GM18508 (cell line): ENCODE measurements around the gene TSHZ2.

Experiments used
- ATAC-seq: cut with Tn5 transposase; IDR thresholded peaks from one replicate; pipeline ENCODE4 v1.9.1; 2021; ENCODE audit warnings: moderate number of reproducible peaks; ENCODE audit not compliant: insufficient read depth, unreplicated experiment

Gene TSHZ2

DNA sequence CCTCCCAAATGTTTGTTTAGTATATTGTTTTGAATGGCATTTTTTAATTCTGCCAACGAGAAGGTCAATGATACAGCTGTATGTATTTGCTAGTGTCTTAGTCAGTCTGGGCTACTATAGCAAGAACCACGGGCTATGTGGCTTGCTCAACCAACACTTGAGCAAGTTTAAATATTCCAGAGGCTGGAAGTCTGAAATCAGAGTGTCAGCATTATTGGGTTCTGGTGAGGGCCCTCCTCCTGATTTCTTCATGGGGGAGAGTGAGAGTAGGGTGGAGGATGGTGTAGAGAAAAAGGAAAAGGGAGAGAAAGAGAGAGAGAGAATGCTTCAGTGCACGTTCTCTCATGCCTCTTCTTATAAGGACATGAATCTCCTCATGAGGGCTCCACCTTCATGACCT lies 144.6 kb downstream of the TSHZ2 start:
- ATAC-seq, result no peak

DNA sequence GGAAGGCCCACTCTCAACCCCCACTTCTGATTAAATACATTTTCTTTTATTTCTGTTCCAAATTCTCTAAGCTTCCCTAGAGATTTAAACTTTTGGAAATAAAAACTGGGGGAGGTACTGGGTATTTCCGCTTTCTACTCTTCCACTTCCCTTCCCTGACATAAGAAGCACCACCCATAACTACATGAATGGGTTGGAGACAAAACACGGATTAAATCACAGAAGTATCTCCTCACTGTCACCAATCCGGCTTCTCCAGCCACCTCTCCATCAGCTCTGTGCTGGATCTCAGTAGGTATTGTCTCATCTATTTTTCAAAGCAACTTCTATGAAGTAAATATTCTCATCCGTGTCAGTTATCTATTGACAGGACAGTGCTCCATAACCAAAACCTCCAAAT lies 150.7 kb downstream of the TSHZ2 start:
- ATAC-seq, result no peak

DNA sequence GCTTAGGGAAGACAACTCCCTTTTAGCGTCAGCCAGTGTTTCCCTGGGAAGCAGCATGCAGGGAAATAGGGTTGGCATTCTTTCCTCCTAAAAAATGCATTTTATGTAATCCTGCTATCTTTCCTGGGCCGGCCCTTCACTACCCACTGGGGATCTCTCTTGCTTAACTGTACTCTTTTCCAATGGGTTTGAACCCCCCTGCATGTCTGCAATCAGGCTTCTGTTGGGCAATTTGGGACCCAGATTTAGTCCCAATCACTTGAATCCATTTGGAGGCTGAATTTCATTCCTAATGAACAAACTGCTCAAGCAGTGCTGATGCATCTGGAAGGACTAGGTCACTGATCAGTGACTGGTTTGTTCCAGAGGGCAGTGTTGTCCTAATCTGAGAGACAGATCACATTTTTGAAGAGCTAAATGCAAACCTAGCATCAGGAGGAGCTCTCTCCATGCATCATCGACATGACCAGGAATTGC lies 152.0 kb downstream of the TSHZ2 start:
- ATAC-seq, result no peak

DNA sequence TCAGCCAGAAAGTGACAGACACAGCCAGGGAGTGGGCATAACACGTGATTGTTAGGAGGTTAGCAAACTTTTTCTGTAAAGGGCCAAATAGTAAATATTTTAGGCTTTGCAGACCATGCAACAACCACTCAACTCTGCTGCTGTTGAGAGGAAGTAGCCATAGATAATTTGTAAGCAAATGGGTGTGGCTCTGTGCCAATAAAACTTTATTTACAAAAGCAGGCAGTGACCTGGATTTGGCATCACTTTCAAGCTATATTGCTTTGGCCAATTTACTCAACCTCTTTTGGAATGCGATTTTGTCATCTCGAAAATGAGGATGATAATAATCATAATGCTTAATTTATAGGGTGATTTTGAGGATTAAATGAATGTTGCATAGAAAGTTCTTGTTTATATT lies 152.6 kb downstream of the TSHZ2 start:
- ATAC-seq, result no peak

DNA sequence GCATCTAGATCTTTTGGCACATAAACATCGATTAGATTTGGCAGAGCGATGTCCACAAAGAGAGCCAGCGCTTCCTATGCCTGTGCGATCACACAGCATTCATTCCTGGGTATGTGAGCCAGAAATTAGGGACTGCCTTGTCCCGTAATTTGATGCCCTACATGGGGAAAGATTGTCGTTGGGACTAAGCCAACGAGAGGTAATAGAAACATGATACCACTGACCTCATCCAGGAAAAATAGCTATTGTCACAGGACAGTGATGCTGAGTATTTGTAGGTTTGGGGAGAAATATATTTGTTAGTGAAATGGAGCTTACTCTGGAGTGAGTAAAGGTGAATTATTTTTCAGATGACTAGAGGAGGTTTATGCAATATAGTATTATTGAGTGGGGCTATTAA lies 154.0 kb downstream of the TSHZ2 start:
- ATAC-seq, result no peak

DNA sequence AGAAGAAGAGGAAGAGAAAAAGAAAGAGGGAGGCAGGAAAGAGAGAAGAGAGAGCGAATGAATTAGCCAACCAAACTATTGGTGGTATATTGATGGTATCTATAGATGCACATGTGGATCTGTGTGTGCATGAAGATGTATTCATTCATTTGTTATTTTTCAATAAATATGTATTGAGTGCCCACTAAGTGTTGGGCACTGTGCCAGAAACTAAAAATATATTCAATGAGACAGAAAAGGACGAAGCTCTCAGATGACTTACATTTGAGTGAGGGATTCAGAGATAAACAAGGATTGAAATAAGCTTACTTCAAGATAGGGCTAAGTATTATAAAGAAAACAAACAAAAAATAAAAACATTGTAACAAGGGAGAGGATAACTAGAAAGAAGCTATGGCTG lies 154.9 kb downstream of the TSHZ2 start:
- no peak for ATAC-seq

DNA sequence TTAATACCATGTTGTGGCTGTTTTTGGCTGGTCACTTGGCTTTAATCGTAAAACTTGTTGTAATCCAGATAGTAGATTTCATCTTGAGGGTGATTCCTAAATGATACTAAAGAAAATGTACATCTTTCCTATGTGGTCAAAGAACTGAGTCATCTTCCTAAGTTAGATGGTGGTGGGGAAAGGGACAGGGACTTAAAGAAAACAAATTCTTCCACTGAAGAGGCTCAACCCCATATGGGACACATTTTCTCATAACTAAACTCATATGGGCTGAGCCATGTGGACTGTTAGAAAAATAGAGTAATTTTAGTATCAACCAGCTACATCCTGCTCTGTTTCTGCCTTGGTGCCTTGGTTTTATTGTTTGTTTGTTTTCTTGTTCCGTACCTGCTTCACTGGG lies 155.8 kb downstream of the TSHZ2 start:
- ATAC-seq, result no peak

DNA sequence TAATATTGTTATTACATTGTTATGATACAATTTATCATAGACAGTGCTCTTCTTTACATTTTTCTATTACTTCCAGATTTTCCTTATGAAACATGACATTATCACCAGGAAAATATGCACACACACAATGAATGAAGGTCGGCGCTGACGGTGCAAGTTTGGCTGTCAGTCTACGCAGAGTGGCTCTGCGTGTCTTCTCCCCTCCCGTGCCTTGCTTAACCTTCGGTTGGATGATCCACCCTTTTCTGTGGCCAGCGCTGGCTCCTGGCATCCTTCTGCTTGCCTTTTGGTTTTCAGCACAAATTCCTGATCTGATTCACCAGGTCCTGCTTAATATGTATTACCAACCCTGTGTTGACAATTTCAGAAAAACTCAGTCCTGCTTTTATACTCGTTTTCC lies 157.4 kb downstream of the TSHZ2 start:
- ATAC-seq, result no peak

DNA sequence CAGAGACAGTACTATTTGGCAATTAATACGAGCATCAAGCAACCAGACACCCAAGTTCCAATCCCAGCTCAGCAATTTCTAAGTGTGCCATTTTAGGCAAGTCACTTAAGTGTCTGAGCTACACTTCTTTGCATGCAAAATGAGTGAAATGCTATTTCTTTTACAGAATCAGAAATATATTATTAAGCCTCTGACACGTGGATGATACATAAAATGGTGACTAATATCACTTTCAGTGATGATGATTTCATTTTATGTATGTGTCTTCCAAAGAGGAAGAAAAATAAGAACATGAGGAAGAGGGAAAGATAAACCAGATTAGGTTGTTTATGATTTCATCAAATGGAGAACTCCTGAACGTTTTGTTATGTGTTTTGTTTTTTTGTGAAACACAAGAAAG lies 158.6 kb downstream of the TSHZ2 start:
- ATAC-seq, result no peak

DNA sequence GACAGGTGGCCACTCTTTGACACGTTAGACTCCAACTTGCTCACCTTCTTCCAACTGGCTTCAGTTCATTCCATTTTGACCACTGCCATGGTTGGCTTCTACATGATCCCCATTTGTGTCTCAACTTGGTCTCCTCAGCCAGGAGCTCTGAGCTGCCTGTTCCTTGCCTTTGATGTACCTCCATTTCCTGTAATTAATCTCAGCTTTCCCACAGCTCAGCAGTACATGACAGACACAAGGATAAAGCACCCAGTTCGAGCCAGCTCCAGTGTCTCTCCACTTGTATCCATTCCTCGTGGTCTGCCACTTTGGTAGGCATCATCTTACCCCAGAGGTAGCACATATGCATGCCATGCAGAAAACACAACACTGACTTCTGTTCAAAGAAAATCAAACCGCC lies 161.0 kb downstream of the TSHZ2 start:
- ATAC-seq, result no peak

DNA sequence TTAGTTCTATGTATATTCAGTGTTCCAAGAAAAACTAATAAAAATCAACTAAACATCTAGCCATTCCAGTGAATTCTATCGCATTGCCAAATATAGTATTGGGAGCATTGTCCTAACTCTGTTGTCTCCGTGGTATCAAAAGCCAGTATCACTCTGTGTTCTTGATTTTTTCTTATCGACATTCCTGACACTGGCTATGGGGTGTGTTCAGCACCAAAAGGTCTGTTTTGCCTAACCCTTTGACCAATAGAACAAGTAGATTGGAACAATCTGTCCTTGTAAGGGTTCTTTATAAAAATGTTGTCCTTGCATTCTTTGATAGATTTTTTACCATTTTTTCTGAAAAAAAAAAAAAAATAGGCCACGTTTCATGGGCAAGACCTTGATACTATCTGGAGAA lies 161.5 kb downstream of the TSHZ2 start:
- ATAC-seq, result no peak

DNA sequence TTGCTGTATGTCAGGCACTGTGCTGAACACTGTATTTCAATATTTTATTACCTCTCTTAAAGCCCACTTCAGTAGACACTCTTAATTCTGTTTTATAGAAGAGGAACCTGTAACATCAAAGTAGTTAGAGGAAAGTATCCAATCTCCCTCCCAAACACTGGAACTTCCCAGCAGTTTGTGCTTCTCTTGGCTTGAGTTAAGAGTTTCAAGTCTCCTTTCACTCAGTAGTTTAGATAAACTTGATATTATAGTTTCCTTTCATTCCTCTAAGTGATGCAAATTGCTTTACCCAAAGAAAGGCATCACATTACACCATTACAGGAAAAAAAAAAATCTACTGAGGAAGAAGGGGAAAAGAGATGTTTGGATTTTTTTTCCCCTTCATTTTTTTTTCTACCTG lies 164.3 kb downstream of the TSHZ2 start:
- no peak for ATAC-seq

DNA sequence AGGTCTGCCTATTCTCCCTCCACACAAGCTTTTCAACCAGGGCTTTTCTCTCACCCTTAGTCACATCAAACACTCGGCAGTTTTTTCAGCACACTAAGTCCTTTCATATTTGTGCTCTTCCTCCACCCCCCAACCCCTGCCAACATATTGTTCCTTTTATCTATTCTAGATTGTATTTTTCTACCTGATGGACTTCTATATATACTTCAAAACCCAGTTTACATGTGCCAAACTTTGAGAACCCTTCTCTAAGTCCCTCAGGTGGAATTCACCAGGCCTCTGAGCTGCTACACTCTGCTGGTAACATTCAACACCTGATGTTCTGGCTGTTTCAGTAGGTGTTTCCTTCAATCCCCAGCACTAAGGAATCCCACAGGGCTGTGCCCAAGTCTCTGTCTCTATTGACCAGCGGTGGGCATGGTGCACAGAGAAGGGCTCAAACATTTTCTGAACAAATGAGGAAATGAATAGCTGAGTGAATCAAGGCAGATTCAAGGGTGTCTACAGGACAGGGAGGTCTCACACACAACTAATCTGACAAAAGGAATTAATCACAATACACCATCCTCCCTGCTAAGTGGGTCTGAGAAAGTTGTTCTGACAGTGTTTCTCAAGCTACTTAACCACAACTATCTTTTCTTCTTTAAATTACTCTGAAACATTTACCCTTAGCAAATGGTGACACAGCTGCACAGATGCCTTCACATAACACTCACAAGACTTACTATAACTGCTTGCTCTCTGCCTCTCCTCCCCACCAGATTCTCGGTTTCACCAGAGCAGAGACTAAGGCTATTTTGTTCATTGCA lies 166.5 kb downstream of the TSHZ2 start:
- ATAC-seq, result peak; percentile 82

DNA sequence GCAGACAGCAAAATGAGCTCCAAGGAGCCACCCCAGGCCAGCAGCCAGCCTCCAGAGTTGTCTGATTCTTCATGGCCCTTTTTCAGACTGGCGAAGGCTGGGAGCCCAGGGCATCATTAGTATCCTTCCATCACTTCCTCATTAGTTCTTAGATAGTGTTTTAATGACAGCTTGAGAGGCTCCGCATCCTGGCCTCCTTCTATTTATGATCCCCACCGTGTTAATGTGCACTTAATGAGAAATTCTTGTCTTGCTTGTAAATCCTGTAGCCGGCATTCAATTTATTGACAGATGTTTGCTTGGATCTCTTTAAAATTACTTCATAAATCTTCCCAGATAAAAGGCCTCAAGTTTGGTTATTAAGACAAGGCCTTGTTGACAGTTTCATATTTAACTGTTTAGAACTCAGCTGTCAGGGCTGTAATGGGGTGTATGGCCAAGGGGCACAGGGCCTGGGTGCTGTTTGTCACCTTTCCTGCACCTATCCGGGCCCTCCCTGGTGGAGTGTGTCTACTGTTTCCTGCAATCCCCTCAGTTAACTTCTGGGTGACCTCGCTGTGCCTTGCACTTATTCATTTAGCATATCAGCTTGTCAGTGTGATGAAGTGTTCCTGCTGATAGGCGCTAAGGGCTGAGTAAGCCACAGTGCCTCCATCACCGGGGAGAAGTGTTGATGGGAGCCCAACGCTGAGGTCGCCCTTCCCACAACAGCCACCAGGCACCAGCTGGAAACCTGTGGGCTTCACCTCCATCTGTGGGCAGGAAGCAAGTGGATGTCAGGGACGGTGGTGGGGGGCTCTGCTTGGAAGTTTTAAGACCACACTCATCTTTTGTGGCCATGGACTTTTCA lies 169.3 kb downstream of the TSHZ2 start:
- ATAC-seq, result no peak

DNA sequence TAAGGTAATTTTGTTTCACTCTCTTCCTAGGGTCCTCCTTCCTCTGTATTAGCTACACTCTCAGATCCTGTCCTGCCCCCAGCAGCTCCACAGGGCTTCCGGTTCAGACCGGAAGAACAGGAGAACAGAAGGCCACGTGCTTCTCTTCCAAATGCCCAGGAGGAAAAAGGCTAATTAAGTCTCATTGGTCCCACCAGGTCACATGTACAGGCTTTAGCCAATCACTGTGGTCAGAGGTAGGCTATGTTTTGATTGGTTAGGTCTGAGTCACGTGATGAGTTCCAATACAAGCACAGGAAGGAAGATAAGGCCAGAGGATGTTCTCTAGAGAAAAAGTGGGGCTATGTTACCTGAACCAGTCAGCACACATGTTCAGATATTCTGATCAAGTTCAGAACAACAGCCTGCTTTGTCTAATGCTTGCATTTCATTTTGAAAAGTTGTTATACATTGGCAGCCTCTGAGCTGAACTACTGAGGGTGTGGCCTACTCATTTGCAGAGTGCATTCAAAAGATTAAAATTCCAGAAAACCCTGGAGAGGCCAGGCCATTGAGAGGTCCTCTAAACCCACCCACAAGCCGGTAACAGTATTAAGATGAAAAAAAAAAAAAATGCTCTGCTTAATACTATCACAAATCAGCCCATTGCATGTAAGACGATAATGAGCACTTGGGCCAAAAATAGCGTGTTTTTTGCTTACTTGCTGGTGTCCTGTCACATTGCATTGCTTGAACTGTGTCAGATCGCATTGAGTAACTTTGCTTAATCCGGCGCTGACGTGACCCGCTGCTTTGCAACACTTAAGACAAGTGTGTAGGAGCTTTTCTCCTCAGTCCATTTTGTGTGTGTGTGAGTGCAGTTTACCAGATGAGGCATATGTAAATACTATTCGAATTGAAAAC lies 170.3 kb downstream of the TSHZ2 start:
- no peak for ATAC-seq

DNA sequence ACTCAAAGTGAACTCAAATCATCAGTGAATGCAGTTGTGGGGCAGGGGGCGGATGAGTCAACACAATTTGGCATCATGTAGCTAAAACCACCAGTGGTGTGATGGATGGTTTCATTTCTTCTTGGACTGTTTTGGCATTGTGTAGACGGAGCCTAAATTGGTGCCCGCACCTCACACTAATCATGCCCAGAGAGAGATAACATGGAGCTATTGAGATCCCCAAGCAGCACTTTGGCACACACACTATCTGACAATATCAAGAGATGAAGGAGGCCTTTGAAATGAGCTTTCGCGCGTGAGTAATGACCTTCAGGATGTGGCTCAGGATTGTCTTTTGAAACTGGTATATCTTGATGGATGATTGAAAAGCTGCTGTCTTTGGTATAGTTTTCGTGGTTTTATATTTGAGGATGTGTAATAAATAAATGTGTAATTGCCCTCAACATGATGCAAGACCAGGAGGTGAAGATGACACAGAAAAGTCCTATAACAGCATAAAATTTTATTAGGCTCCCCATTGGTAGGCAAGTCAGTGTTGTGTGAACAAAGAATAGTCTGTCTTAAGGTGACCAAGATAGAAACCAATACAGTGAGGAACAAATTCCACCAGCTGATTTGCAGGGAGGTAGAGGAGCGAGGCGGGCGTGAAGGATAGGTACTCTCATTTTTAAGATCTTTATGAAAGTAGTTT lies 174.2 kb downstream of the TSHZ2 start:
- no peak for ATAC-seq

DNA sequence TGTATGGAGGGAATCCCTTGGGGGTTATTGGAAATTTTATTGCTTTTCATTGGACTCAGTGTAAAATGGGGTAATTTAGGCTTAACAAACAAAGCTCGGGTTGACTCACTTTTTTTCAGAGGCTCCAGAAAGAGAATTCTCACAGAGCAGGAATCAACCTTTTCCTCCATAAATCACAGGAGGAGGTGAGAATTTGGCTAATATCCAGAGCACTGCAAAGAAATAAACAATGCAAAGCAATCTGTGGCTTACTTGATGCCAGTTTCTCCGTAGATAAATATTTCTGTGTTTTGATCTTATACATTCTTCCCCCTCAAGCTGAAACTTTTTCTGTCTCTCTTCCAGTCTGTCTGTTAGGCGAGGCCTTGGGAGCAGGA lies 176.6 kb downstream of the TSHZ2 start:
- no peak for ATAC-seq

DNA sequence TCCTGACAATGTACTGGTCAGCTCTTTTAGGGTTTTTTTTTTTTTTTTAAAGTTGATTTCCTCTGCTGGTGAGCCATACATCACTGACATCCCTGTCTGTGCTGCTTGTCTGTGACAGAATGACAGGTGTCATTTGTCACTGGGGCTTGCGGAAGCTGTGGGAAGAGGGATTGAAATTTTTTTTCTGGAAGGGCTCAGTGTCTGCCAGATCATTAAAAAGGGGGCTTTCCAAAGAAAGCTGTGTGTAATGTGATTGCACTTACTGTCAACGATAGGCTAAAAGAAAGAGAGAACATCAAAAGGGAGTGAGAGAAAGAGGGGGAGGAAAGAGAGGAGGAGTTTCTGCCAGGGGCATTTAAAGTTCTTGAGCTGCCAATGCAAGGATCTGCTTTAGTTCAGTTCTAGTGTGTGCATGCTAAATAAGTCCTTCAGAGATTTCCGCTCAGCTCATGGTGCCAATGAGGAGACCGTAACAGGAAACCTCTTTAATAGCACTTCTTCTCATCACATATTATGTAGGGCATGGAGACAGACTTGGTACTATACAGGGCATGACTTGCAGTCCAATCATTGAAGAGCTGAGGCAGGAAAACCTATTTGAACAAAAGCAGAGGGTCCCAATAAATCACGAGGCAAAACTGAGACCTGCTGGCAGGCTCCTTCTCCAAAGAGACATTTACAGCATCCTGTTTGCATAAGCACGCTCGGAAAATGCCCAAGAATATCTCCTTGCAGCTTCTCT lies 177.2 kb downstream of the TSHZ2 start:
- ATAC-seq, result no peak

DNA sequence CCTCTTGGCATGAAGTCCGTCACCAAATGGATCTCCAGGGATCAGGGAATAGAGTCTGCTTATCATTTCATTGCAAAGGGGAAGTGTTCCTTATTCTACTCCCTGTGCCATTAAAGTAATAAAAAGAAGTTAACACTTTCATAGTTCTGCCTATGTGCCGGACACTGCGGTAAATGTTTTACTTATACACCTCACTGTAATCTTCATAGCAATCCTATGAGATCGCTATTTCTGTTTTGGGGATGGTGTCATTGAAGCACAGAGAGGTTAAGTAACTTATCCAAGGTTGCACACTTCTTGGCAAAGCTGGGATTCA lies 177.7 kb downstream of the TSHZ2 start:
- ATAC-seq, result no peak

DNA sequence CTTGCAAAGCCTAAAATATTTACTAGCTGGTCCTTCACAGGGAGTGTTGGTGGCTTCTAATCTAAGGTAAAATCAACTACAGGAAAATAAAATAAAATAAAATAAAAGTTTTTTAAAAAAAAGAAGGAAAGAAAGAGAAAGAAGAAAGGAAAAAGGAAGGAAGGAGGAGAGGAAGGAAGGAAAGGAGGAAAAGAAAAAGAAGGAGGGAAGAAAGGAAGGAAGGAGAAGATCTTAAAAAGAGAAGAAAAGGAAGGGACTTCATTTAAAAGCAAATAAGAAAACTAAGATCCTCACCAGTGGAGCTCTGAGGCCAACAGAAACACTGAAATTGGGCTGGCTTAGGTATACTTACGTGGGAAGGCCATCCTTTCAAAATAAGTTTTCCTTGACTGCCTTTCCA lies 178.4 kb downstream of the TSHZ2 start:
- no peak for ATAC-seq
